Measurements from ENCODE around the gene ATP5F1B.

ATP5F1B gene

DNA sequence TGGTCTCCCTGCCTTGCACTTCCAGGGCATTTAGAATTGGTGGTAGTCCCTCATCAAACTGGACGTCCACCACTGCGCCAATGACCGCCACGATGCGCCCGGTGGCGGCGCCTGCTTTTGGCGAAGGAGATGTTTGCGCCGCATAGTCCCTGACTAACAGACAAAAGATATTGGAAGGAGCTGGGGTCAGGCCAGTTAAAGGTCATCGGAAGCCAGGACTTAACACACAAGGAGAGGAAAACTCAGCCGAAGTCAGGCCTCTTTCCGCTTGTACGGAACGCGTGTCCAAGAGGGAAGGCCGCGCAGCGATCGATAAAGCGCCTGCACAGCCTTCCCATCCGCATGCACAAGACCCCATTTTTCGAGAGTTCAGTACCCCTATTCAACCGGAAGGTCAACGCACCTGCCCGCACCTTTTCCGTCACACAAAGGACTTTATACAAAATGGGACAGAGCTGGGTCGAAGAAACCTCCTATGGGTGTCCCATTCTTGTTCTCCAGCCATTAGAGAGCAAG is 525 bp downstream of the ATP5F1B start:
- no peak for DNase-seq

GRCh38 chr12:56644654-56645053 is 1.1 kb downstream of the ATP5F1B start:
- no peak for DNase-seq

- no peak for DNase-seq
These were observed 4.6 kb downstream of the ATP5F1B start for GRCh38 chr12:56641219-56641618.

DNA sequence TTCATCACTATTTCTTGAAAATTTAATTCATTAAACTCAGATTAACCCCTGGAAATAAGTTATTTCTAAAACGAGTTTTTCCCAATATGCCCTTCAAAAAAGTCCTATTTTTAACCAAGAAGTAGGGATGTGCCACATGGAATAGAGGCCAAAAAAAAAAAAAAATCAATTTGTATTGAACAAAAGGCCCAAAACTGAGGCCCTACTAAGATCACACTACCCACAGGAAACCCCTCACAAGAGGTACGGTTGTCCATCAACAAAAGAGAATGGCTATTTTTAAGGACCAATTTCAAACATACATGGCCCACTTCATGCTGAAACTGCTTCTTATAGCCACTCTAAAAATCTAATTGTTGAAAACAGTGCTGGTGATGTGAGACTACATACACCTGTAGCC is 8.2 kb downstream of the ATP5F1B start:
- DNase-seq = no peak

- peak; percentile 97 for DNase-seq
These were observed 8.9 kb downstream of the ATP5F1B start for GRCh38 chr12:56636675-56637540.

DNA sequence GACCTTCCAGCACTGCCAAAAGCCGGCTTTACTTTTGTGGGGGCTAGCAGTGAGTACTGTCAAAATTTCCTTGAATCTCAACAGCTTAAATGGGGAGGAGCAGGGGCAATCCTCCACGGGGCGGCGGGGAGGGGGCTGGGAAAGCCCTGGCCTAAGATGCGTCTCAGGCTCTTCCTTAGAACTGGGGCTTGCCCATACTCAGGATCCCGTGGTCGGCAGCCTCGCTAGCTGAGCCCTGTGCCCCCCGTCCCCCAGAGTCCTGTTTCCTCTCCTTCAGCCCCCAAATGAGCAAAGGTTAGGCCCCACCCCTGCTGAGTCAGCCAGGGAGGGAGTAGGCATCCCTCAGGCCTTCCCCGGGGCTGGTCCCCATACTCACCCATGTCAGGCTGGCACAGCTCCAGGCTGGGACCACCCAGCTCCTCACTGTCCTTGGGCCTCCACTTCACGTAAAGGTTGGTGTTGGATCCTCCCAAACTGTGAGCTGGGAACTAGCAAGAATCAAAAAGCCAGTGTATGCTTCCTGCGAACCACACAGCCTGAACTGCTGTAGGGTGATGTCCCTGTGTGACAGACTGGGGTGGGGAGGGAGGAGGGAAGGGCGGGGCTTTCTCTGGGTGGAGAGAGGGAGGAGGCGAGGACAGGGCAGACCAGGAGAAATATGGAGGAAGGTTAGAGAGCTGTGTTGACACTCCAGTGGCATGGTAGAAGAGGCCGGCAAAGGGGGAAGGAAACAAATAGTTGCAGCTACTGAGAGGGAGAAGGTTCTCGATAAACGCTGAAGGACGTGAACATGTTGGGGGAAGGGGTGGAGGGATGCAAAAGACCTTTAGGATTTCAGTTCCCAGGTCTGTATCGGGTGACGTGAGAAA is 9.7 kb downstream of the ATP5F1B start:
- DNase-seq = peak; percentile 70

GRCh38 chr12:56634837-56635791 is 10.7 kb downstream of the ATP5F1B start:
- DNase-seq = peak; percentile 36

DNA sequence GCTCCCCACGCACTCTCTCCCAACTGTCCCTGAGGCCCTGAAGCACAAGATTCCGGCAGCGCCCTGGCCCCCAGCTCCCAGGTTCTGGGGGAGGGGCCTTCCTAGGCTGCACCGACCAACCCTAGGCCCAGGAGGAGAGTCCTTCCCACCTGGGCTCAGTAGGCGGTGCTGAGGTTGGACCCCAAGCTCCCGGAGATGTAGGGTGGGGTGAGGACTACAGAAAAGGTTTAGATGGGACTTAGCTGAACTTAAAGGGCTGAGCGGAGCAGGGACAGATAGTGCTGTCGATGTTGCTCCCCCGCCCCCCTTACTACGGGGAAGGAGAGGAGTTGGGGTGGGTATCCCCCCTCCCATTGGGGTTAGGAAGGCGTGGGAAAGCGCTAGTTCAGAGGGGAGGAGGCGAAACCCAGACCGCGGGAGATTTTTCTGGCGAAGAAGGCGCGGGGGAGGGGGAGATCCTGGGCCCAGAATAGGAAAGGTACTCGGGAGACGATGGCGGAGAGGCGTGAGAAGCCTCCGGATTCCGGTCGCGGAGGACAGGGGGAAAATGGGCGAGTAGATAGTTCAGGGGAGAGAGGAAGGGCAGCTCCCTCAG is 11.4 kb downstream of the ATP5F1B start:
- peak; percentile 10 for DNase-seq

DNA sequence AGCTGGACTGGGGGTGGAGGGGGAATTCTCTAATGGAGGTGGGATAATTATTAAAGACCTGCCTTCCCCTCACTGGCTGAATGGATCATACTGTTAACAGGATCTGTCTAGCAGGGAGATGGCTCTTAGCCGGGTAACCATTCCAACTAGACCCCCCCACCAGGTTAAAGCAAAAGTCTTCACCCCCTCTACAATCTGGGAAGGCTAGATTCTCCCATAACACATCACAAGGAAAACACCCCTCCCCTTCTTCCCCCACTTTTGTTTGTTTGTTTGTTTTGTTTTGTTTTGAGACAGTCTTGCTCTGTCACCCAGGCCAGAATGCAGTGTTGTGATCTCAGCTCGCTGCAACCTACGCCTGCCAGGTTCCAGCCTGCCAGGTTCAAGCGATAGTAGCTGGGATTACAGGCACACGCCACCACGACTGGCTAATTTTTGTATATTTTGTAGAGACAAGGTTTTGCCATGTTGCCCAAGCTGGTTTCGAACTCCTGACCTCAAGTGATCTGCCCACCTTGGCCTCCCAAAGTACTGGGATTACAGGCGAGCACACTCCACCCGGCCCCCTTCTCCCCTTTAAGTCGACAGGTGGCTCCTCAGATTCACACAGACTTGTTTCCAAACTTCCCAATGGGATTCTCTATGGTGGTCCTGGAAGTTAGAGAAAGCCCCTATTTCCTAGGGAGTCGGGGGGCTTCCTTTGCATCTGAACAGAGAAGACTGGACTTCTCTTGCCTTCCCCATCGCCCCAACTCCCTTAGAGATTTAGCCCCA is 12.1 kb downstream of the ATP5F1B start:
- no peak for DNase-seq

DNA sequence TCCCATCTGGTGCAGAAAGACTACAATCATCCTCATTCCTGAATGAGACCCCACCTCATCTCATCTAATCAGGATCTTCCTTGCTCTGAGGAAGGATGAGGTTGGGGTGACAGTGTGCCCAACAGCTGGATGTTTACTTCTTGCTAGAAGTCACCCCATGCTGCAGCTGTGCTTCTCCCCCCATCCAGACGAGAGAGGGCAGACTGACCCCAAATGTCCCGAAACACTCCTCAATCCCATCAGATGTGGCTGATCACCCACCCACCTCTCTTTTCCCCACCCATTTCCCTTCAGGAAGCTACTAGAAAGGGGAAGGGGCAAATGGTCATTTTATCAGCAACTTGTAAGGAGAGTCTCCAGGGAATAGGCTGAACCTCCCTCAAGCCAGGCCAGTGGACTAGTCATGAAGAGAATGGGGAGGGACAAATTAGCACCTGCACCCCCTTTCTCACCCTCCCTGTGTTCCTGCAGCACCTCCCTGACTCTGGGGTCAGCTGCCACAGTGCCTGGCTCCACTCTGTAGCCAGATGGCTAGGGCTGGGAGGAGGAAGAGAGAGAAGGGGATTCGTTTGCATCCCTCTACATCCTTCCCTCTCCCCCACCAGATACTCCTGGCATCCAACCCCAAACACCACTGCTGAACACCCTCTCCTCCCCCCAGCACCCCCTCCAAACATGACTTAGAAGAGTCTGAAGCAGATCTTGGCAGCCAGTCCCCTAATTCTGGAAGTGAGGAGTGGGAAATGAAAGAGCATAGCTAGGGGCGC is 12.9 kb downstream of the ATP5F1B start:
- DNase-seq = no peak

- DNase-seq = peak; percentile 23
These were observed 13.7 kb downstream of the ATP5F1B start for GRCh38 chr12:56631790-56632700.

DNA sequence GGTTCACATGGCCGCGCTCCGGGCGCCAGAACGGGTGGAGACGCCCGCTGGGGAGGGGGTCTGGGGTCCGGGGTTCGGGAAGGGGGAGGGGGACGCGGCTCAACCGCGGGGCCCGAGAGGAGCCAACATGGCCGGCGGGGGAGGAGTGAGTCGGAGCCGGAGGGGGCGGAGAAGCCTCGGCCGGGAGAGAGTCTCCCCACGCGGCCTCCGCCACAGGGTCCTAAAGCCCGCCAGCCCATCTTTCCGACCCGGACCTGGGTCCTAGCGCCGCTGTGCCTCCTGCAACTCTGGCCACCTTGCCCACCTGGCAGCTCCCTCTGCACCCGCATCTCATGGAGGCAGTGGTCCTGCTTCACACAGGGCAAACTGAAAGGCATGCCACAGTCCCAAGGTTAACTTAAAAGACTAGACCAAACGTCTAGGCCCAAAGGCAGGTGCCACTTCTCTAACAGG is 15.6 kb downstream of the ATP5F1B start, which contains the start of gene BAZ2A:
Gene BAZ2A (minus strand): TSS at position 147 of the 453 bp plus-strand sequence. CDS start 12,796 bp downstream, outside the sequence.
- peak; percentile 58 for DNase-seq

DNA sequence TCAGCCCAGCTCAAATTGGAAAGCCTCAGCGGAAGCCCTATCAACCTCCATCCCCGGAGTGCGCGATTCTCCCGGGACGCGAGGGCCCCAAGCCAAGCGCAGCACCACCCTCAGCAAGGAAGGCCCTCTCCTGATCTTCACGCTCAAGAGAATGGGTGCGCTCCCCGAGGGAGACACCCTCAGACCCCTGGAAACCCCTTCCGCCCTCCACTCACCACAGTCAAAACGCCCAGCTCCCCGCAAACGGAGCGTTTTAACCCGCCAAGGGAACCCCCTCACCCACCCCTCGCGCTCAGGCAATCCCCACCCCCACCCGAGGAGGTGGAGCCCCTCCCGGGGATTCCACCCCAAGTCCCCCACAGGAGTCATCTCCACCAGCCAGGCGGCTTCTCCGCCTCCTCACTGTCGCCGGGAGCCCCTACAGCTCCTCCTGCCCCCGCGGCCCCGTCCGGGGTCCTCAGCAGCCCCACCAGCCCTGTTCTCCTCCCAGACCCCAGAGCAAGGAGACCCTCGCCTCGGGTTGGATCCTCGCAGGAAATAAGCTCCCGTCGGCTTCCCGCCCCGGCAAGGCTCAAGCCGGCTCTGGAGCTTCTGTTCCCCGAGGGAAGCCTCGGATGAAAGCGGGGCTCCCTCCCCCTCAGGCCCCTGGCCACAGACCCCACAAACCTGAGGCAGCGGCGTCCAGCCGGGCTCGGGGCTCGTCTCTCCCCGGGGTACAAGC is 16.2 kb downstream of the ATP5F1B start:
- DNase-seq = peak; percentile 43

DNA sequence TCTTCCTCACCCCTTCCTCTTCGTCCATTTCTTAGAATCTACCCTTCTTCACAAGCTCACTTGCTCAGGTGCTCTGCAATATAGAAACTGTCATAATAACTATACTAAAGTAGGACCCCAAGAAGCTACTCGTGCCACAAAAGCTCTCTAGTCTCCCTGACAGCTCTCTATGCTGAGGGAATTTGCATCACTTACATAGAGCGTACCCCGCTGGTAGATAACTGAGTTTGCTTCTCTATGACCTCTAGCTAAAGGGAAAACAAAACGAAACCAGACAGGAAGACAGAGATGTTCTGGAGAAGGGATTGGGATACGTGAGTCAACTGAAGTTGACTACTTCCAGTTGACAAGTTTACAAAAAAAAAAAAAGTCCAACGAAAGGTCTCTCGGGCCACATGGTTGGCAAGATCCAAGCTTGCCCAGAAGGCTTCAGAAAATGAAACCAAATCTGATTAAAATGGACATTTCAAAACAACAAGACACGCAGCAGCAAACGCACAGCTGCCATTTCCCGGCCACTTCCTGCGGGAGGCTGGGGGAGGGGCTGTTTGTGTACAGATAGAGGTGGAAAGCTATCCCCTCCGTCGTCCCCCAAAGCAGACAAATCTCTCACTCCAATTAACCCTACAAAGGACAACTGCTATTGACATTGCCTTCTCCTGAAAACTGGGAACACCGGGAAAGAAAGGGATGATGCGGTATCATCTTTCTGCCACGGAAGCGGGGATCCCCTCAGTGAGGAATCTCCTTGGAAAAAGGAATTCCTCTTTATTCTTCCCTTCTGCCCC is 16.9 kb downstream of the ATP5F1B start:
- peak; percentile 52 for DNase-seq

GRCh38 chr12:56626701-56627100 is 19.1 kb downstream of the ATP5F1B start:
- no peak for DNase-seq

GRCh38 chr12:56622535-56622934 is 23.2 kb downstream of the ATP5F1B start:
- DNase-seq = no peak

GRCh38 chr12:56616925-56617324 is 28.9 kb downstream of the ATP5F1B start:
- no peak for DNase-seq

Data from effector CD8-positive, alpha-beta T cell (primary cell).